Chondrocyte (in vitro differentiated cells): ENCODE data around the gene GLYATL1. TPM values are rescaled to one million over a fixed set of nuclear protein-coding genes. Genes with fewer than 3 reads are reported as not detected.

Experiments used
- DNase-seq: peaks from one replicate; pipeline ENCODE4 v3.0.0; 2021; ENCODE audit warnings: mixed read lengths, low spot score
- H3K27ac Mint-ChIP-seq: one replicate; pipeline ENCODE4 v1.8.0; 2021; ENCODE audit warnings: mild to moderate bottlenecking, moderate library complexity, mixed read lengths; ENCODE audit not compliant: unreplicated experiment
- H3K27me3 Mint-ChIP-seq: 2 replicates; pipeline ENCODE4 v1.8.0; 2021; ENCODE audit warnings: low read depth, mixed read lengths
- H3K36me3 Mint-ChIP-seq: 2 replicates; pipeline ENCODE4 v1.8.0; 2021; ENCODE audit warnings: low read depth, mixed read lengths
- H3K4me1 Mint-ChIP-seq: 2 replicates; pipeline ENCODE4 v1.8.0; 2021; ENCODE audit warnings: low read depth, mild to moderate bottlenecking, mixed read lengths
- H3K4me3 Mint-ChIP-seq: one replicate; pipeline ENCODE4 v1.8.0; 2021; ENCODE audit warnings: mild to moderate bottlenecking, moderate library complexity, mixed read lengths; ENCODE audit not compliant: unreplicated experiment
- H3K9me3 Mint-ChIP-seq: 2 replicates; pipeline ENCODE4 v1.8.0; 2021; ENCODE audit warnings: low read depth, mixed read lengths
- total RNA-seq: library from RNA; stranded (reverse); gene quantifications from 3 replicates; pipeline ENCODE4 v1.2.1, GENCODE V29; 2021
- TF ChIP-seq, protein P1 (sequence below): fragments of 200-600 bp; sonication (generic); IDR thresholded peaks from 2 replicates; pipeline ENCODE4 v1.5.0; 2021; ENCODE audit warnings: antibody characterized with exemption, mild to moderate bottlenecking, moderate library complexity

Gene GLYATL1
- total RNA-seq, 1 donor from 2014 or later = not detected

DNA sequence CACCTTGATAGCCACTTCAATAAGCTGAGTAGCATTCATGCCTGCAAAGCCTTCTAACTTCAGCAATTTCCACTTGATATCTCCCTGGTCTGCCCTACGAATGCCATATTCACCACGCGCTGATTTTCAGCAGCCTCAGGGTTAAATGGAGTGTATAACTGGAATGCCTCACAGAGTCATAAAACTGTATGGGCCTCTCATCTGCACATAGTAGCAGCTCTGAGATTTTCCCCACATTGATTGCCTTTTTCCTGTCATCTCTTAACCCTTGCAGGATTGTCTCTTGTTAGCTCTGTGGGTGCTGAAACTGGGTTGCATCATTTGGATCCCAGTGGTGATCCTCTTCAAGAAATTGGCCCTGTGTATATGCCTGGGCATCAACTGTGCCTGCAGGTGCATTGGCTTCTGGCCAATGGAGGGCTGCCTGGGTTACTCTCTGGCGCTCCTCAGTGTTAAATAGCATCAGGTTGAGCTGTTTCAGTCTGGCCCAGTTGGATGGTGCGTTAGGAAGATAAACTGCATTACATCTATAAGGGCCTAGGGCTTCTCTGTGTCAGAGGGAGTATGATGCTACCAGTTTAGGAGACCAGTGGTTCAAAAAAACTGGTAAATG lies 17.4 kb upstream of the GLYATL1 start:
- DNase-seq = no peak
- Mint-ChIP-seq H3K36me3 (peaks cover 3% of the 10 kb centered on the region), H3K4me1 (peaks cover 3% of the 10 kb centered on the region), H3K27me3 (peaks cover 12% of the 10 kb centered on the region), H3K4me3 (no peak overlapping the region), H3K9me3 (peaks cover 12% of the 10 kb centered on the region), H3K27ac (no peak overlapping the region)
- TF ChIP-seq, protein P1, sequence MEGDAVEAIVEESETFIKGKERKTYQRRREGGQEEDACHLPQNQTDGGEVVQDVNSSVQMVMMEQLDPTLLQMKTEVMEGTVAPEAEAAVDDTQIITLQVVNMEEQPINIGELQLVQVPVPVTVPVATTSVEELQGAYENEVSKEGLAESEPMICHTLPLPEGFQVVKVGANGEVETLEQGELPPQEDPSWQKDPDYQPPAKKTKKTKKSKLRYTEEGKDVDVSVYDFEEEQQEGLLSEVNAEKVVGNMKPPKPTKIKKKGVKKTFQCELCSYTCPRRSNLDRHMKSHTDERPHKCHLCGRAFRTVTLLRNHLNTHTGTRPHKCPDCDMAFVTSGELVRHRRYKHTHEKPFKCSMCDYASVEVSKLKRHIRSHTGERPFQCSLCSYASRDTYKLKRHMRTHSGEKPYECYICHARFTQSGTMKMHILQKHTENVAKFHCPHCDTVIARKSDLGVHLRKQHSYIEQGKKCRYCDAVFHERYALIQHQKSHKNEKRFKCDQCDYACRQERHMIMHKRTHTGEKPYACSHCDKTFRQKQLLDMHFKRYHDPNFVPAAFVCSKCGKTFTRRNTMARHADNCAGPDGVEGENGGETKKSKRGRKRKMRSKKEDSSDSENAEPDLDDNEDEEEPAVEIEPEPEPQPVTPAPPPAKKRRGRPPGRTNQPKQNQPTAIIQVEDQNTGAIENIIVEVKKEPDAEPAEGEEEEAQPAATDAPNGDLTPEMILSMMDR = no peak

DNA sequence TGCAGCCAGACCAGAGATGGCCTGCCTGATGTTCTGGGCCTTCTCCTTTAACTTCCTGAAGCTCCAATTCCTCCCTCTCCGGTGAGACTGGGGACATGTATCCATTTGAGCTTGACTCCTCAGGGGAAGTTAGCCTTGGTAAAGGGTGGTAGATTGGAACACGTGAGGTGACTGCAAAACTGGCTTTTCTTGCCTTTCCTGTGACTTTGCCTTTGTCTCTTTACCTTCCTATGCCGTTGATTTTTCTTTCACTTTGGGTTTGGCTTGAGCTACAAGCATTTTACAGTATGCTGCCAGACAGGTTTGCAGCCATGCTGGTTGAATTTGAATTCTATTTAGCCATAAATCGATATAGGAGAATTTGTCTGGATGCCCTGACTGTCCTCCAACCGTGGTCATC lies 16.8 kb upstream of the GLYATL1 start:
- Mint-ChIP-seq H3K9me3 (peaks cover 6% of the 10 kb centered on the region), H3K4me1 (peaks cover 4% of the 10 kb centered on the region), H3K4me3 (no peak overlapping the region), H3K36me3 (no peaks in the 10 kb centered on the region), H3K27me3 (peaks cover 15% of the 10 kb centered on the region), H3K27ac (no peak overlapping the region)
- DNase-seq = no peak
- TF ChIP-seq, protein P1 = no peak

DNA sequence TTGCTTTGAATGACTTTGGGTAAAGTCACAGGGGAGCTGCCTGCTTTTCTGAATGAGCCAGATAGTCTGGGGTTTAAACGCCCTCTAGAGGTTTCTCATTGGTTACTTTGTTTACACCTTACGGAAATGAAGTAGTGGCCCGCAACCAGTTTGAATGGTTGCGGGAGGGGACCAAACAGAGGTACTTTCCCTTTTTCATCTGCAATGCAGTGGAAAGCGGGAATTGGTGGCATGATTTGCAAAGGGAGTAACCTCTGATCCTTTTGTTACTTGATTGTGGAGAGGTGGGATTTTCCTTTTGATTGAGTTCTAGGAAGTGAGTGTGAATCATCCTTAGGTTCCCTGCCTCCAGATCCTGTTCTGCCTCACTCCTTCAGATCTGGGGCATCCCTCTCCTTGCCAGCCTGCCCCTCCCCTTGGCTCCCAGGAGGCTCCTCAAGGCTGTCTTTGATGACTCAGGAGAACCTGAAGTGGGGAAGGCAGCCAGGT lies 15.9 kb upstream of the GLYATL1 start:
- Mint-ChIP-seq H3K27me3 (peaks cover 23% of the 10 kb centered on the region), H3K27ac (no peak overlapping the region), H3K9me3 (no peaks in the 10 kb centered on the region), H3K4me3 (no peak overlapping the region), H3K4me1 (peaks cover 7% of the 10 kb centered on the region), H3K36me3 (no peaks in the 10 kb centered on the region)
- DNase-seq = no peak
- TF ChIP-seq, protein P1 = peak; percentile 72

DNA sequence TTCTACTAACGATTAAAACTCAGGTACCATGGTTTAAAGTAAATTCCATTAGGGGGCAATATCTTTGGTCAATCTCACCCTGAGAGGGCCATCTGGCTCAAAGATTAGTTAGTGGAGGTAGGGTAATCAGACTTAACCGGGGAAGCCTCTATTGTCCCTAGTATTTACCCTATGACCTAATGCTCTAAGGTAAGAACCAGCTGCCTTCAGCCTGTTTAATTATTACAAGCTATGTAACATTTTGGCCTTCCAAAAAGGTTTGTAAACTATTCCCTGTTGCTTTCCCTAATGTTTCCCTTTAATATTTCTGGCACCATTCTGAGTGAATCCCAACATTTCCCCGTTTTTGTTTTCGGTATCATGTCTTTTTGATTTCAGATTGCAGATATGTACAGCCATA lies 15.1 kb upstream of the GLYATL1 start:
- H3K4me1 Mint-ChIP-seq = peaks cover 7% of the 10 kb centered on the region
- TF ChIP-seq, protein P1 = no peak
- H3K4me3 Mint-ChIP-seq = no peak overlapping the region
- no peak overlapping the region for H3K27ac Mint-ChIP-seq
- H3K36me3 Mint-ChIP-seq = no peaks in the 10 kb centered on the region
- no peaks in the 10 kb centered on the region for H3K9me3 Mint-ChIP-seq
- H3K27me3 Mint-ChIP-seq = peaks cover 25% of the 10 kb centered on the region
- DNase-seq = no peak

DNA sequence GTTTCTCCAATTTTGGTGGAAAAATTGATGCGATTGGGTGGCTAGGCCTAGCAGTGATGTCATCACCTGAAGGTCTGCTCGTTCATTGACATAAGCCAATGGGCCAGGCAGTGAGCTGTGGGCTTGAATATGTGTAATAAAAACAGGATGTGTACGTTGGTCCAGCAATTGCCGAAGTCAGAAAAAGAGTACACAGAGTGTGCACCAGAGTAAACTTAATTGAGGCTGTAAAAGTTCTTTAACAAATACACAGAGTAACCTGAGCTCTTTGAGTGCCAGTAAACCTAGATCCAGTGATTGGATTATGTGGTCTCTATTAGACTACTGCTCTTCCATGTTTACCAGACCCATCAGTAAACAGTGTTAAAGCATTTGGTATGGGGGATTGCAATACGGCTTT lies 13.0 kb upstream of the GLYATL1 start:
- H3K9me3 Mint-ChIP-seq = no peaks in the 10 kb centered on the region
- peaks cover 33% of the 10 kb centered on the region for H3K27me3 Mint-ChIP-seq
- H3K27ac Mint-ChIP-seq = no peak overlapping the region
- no peaks in the 10 kb centered on the region for H3K36me3 Mint-ChIP-seq
- TF ChIP-seq, protein P1 = no peak
- peaks cover 7% of the 10 kb centered on the region for H3K4me1 Mint-ChIP-seq
- no peak for DNase-seq
- H3K4me3 Mint-ChIP-seq = no peak overlapping the region
